GM12891 (cell line): ENCODE results near the gene NCK1.

Experiments used
- POLR2A ChIP-seq: IDR thresholded peaks from 2 replicates; pipeline ENCODE4 v1.6.1; 2011; ENCODE audit warnings: low read depth, low read length, control low read depth
- POLR2AphosphoS5 ChIP-seq: IDR thresholded peaks from 2 replicates; pipeline ENCODE4 v1.6.1; 2011; ENCODE audit warnings: low read depth, low read length, control low read depth
- POU2F2 ChIP-seq: IDR thresholded peaks from 2 replicates; pipeline ENCODE4 v1.6.1; 2011; ENCODE audit warnings: low read depth, mild to moderate bottlenecking, control low read depth, low read length, moderate library complexity

DNA sequence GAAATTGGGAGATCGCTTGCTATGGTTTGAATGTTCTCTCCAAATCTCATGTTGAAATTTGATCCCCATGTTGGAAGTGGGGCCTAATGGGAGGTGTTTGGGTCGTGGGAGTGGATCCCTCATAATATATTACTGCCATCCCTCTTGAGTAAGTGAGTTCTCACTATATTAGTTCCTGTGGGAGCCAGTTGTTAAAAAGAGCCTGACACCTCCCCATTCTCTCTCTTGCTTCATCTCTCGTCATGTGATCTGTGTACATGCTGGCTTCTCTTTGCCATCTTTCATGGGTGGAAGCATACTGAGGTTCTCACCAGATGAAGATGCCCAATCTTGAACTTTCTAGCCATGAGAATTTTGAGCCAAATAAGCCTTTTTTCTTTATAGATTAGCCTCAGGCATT lies 52.7 kb downstream of the NCK1 start:
- no peak for TF ChIP-seq POU2F2
- TF ChIP-seq POLR2A: no peak
- TF ChIP-seq POLR2AphosphoS5: no peak
